Smooth muscle cell (in vitro differentiated cells): ENCODE data around the gene GUCA2A. TPM values are rescaled to one million over a fixed set of nuclear protein-coding genes. Genes with fewer than 3 reads are reported as not detected.

Source experiments
- DNase-seq: peaks from one replicate; lab custom pipeline; 2025; ENCODE audit not compliant: unreplicated experiment; lab: John Stamatoyannopoulos, UW
- H2AFZ ChIP-seq: fragments of 200-600 bp; sonication (generic); 2 replicates; pipeline ENCODE4 v1.6.0; 2016; ENCODE audit warnings: antibody characterized with exemption, low read depth, mild to moderate bottlenecking
- H3F3A ChIP-seq: fragments of 200-600 bp; sonication (generic); 2 replicates; pipeline ENCODE4 v1.6.0; 2017; ENCODE audit warnings: antibody characterized with exemption, low read depth
- H3K27ac ChIP-seq: fragments of 200-600 bp; sonication (generic); 2 replicates; pipeline ENCODE4 v1.5.1; 2016; ENCODE audit warnings: low read depth, mild to moderate bottlenecking
- H3K27me3 ChIP-seq: fragments of 200-600 bp; sonication (generic); 2 replicates; pipeline ENCODE4 v1.6.1; 2016; ENCODE audit warnings: low read depth, mild to moderate bottlenecking
- H3K36me3 ChIP-seq: fragments of 200-600 bp; sonication (generic); 2 replicates; pipeline ENCODE4 v1.5.1; 2016; ENCODE audit warnings: low read depth
- H3K4me1 ChIP-seq: fragments of 200-600 bp; sonication (generic); 2 replicates; pipeline ENCODE4 v1.5.1; 2016; ENCODE audit warnings: low read depth
- H3K4me2 ChIP-seq: fragments of 200-600 bp; sonication (generic); 2 replicates; pipeline ENCODE4 v1.6.0; 2016; ENCODE audit warnings: mild to moderate bottlenecking
- H3K4me3 ChIP-seq: fragments of 200-600 bp; sonication (generic); 2 replicates; pipeline ENCODE4 v1.5.1; 2016; ENCODE audit warnings: mild to moderate bottlenecking
- H3K79me2 ChIP-seq: fragments of 200-600 bp; sonication (generic); 2 replicates; pipeline ENCODE4 v1.6.0; 2016; ENCODE audit warnings: low read depth, mild to moderate bottlenecking
- H3K9ac ChIP-seq: fragments of 200-600 bp; sonication (generic); 2 replicates; pipeline ENCODE4 v1.6.0; 2016; ENCODE audit warnings: low read depth
- H3K9me3 ChIP-seq: fragments of 200-600 bp; sonication (generic); replicated peaks from 2 replicates; pipeline ENCODE4 v1.5.1; 2016; ENCODE audit warnings: low read depth
- H4K20me1 ChIP-seq: fragments of 200-600 bp; sonication (generic); 2 replicates; pipeline ENCODE4 v1.6.0; 2016; ENCODE audit warnings: low read depth
- WGBS: methylation state at CpG from one replicate; pipeline ENCODE4 v1.1.7; 2016; ENCODE audit warnings: low lambda C conversion rate; 5-methylcytosine and 5-hydroxymethylcytosine counted together
- polyA plus RNA-seq: library from polyadenylated mRNA; unstranded; fragments of >200 nt; fragmentation: Nextera tagmentation; extraction: Ambion mirVana; gene quantifications from 2 replicates; pipeline ENCODE4 v1.2.1, GENCODE V29; 2016
- total RNA-seq: library from RNA; depleted of rRNA; stranded (reverse); fragments of >200 nt; gene quantifications from 2 replicates; pipeline ENCODE4 v1.2.3, GENCODE V29; 2014
- TF ChIP-seq, protein P1 (sequence below): fragments of 200-600 bp; sonication (generic); IDR thresholded peaks from 2 replicates; pipeline ENCODE4 v1.5.1; 2017; ENCODE audit warnings: borderline replicate concordance, mild to moderate bottlenecking, antibody characterized with exemption; ENCODE audit not compliant: insufficient read depth, poor library complexity, severe bottlenecking

Gene GUCA2A
- total and polyA plus RNA-seq, 2 experiments from 2014 or later, result not detected

DNA sequence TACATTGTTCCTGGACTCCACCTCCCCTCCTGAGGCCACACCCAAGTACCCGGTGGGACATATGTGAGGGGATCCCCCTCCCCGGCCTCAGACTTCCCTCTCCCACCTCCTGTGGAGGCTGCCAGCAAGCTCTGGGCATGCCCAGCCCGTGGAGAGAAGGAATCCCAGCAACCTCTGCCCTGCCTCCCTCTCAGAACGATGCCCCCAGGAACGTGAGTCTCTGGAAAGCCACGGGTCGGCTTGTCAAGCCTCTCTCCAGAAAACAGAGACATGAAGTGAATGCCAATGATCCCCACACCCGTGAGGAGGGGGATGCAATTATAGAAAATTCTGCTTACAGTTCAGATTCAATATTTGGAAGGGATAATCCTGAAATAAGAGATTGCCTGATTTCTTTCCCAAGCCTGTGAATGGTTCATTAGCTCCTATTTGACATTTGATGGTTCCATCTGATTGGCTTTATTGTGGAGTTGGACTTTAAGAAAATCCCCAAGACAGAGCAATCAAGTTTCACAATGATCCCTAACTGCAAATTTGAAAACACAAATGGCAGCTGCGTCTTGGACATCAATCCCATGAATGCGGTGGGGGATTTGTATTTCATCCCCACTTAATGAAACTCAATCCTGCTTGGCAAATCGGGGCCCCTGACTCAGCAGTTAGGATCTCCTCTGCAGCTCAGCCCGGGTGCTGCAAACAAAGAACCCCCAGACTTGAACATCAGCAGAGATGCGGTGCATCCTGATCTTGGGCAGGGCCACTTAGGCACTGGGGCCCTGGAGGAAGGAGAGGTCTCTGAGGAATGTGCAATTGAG lies 20.4 kb downstream of the GUCA2A start:
- TF ChIP-seq, protein P1, sequence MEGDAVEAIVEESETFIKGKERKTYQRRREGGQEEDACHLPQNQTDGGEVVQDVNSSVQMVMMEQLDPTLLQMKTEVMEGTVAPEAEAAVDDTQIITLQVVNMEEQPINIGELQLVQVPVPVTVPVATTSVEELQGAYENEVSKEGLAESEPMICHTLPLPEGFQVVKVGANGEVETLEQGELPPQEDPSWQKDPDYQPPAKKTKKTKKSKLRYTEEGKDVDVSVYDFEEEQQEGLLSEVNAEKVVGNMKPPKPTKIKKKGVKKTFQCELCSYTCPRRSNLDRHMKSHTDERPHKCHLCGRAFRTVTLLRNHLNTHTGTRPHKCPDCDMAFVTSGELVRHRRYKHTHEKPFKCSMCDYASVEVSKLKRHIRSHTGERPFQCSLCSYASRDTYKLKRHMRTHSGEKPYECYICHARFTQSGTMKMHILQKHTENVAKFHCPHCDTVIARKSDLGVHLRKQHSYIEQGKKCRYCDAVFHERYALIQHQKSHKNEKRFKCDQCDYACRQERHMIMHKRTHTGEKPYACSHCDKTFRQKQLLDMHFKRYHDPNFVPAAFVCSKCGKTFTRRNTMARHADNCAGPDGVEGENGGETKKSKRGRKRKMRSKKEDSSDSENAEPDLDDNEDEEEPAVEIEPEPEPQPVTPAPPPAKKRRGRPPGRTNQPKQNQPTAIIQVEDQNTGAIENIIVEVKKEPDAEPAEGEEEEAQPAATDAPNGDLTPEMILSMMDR, result no peak
- H3K9me3 ChIP-seq, result no peaks in the 10 kb centered on the region
- peaks cover 11% of the 10 kb centered on the region for H3K27me3 ChIP-seq
- H4K20me1 ChIP-seq, result no peaks in the 10 kb centered on the region
- H3K4me2 ChIP-seq, result no peak overlapping the region
- H3K79me2 ChIP-seq, result no peaks in the 10 kb centered on the region
- H3F3A ChIP-seq, result no peaks in the 10 kb centered on the region
- H3K36me3 ChIP-seq, result no peaks in the 10 kb centered on the region
- H3K27ac ChIP-seq, result no peak overlapping the region
- H3K4me3 ChIP-seq, result no peak overlapping the region
- no peak for DNase-seq
- H3K4me1 ChIP-seq, result no peaks in the 10 kb centered on the region
- H2AFZ ChIP-seq, result no peak overlapping the region
- 81% methylated on average over 13 of the region's 13 CpGs for WGBS
- no peak overlapping the region for H3K9ac ChIP-seq

DNA sequence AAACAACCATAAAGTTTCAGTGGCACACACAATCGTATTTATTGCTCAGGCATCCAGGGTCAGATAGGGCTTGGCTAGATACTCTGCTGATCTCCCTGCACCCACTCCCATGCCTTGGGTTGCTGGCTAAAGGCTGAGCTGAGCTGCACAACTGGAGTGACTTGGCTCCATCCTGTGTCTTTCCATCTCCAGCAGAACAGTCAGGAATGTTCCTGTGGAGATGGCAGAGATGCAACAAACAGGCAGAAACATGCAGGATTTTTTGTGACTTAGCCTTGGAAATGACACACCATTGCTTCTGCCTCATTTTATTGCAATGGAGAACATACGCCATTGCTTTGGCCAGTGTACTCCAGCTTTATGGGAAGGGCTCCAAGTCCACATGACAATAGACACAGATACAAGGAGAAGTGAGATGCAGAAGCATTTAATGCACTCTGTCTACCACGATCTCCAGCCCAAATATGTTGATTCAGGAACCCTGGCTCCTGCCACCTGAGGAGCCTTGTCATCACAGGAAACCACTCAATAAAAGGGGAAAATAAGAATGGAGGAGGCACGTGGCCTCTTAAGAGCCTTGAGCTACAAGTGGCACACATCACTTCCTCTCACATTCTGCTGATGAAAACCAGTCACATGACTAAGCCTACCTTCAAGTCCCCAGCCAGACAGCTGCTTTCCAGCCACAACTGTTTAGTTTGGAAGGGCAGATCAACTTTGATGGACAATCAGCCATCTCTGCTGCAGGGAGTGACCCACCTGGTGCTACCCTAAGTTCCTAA lies 21.5 kb downstream of the GUCA2A start:
- H4K20me1 ChIP-seq, result no peaks in the 10 kb centered on the region
- H3K79me2 ChIP-seq, result no peaks in the 10 kb centered on the region
- H3K9ac ChIP-seq, result no peak overlapping the region
- no peaks in the 10 kb centered on the region for H3K36me3 ChIP-seq
- no peaks in the 10 kb centered on the region for H3K4me1 ChIP-seq
- no peaks in the 10 kb centered on the region for H3K9me3 ChIP-seq
- no peak overlapping the region for H3K4me3 ChIP-seq
- DNase-seq, result no peak
- H3K4me2 ChIP-seq, result no peak overlapping the region
- no peak overlapping the region for H3K27ac ChIP-seq
- no peaks in the 10 kb centered on the region for H3F3A ChIP-seq
- H2AFZ ChIP-seq, result no peak overlapping the region
- WGBS, result 75% methylated on average over 4 of the region's 4 CpGs
- TF ChIP-seq, protein P1, result no peak
- peaks cover 6% of the 10 kb centered on the region for H3K27me3 ChIP-seq

DNA sequence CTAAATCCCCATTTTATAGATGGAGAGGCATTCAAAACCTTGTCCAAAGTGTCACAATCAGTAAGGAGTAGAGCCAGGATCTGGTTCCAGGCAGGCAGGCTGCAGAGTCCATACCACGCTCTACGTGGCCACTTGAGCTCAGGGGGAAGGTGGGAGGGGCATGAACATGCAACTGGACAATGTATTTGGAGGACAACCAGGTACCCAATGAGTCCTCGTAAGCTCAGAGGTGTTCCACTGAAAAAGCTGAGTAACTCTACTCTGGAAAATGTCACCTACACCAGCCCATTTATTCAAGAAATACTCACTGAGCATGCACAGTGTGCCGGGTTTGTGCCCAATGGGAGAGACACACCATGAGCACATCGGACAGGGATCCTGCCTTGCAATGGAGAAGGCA lies 22.6 kb downstream of the GUCA2A start:
- no peaks in the 10 kb centered on the region for H3K27me3 ChIP-seq
- no peak overlapping the region for H3K4me3 ChIP-seq
- H4K20me1 ChIP-seq, result no peaks in the 10 kb centered on the region
- no peaks in the 10 kb centered on the region for H3K79me2 ChIP-seq
- H3K4me2 ChIP-seq, result no peak overlapping the region
- DNase-seq, result no peak
- H3K36me3 ChIP-seq, result no peaks in the 10 kb centered on the region
- 83% methylated on average over 5 of the region's 5 CpGs for WGBS
- TF ChIP-seq, protein P1, result no peak
- no peak overlapping the region for H3K27ac ChIP-seq
- H3K9me3 ChIP-seq, result no peaks in the 10 kb centered on the region
- H3K4me1 ChIP-seq, result no peaks in the 10 kb centered on the region
- H2AFZ ChIP-seq, result no peak overlapping the region
- no peaks in the 10 kb centered on the region for H3F3A ChIP-seq
- no peak overlapping the region for H3K9ac ChIP-seq
